K562 treated with DMSO at 1 percent for 48 hours (cell line): ENCODE data around the gene HNMT. TPM values are rescaled to one million over a fixed set of nuclear protein-coding genes. Genes with fewer than 3 reads are reported as not detected.

Experiments
- total RNA-seq: library from RNA; unstranded; fragments of 300-600 nt; gene quantifications from 2 replicates; pipeline ENCODE4 v1.2.3, GENCODE V29; 2022; ENCODE audit warnings: low replicate concordance; ENCODE audit errors: extremely low read depth

HNMT gene
- total RNA-seq = not detected in 2 replicates

GRCh38 chr2:137964066-137964858, at the start of gene HNMT:
Gene HNMT, plus strand, starts transcription at chr2:137964473. Its CDS starts 19 bp downstream, at chr2:137964492.

